Putamen (tissue), 1 donor: ENCODE measurements around the gene FAM124B.
A peak's percentile ranks its signal among the peaks of the same experiment; 100 is the strongest.

Source experiments
- DNase-seq: peaks from one replicate; pipeline ENCODE4 v3.0.0-alpha.2; 2016; ENCODE audit warnings: low spot score

FAM124B gene

DNA sequence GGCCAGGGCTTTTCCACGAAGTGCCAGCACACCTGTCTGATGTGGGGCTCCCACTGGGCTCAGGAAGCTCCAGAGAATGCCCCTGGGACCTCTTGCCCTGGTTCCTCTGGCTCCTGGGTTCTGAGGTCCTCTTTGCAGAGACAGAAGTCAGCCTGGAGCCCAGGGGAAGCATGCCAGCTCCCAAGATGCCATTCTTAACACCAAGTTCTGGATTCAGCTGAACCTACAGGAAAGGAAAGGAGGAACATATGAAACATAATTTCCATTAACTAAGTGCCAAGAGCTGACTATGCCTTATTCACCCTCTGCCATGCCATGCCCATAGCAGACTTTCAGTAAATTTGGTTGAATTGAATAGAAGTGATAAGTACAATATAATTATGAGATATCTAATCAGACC, 21.9 kb downstream of the FAM124B start:
- DNase-seq = no peak

DNA sequence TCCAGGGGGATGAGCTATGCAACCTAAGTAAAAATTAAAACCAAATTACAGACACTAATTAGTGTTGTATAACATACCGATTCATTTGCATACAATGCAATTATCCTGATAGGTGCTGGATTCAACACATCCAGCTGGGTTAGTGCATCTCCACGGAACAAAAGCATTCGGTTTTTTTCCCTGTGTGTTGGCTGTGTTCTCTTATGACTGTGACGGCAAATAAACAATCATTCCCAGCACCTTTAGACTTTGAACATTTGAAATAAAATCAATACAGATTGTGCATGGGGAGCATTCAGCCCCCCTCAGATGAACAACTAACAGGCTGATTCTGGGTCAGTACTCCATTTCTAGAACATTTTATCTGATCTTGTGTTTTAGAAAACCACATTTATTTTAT, 22.7 kb downstream of the FAM124B start:
- DNase-seq = no peak

DNA sequence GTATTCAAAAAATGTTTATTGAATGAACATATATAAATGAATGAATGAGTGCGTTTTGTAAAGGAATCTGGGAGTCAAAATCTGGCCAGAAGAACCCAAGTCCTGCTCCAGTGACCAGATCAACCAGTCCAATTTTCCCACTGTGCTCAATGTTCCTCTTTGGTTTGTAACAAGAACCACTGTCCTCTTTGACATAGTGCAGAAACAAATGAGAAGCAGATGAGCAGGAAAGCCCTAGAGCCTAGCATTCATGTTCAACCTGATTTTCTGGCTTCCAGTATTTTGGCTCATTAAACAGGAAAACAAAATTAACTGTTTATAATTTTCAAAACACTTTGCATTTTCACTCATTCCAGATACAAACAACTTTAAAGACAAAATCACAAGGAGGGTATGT, 23.2 kb downstream of the FAM124B start:
- DNase-seq = no peak

DNA sequence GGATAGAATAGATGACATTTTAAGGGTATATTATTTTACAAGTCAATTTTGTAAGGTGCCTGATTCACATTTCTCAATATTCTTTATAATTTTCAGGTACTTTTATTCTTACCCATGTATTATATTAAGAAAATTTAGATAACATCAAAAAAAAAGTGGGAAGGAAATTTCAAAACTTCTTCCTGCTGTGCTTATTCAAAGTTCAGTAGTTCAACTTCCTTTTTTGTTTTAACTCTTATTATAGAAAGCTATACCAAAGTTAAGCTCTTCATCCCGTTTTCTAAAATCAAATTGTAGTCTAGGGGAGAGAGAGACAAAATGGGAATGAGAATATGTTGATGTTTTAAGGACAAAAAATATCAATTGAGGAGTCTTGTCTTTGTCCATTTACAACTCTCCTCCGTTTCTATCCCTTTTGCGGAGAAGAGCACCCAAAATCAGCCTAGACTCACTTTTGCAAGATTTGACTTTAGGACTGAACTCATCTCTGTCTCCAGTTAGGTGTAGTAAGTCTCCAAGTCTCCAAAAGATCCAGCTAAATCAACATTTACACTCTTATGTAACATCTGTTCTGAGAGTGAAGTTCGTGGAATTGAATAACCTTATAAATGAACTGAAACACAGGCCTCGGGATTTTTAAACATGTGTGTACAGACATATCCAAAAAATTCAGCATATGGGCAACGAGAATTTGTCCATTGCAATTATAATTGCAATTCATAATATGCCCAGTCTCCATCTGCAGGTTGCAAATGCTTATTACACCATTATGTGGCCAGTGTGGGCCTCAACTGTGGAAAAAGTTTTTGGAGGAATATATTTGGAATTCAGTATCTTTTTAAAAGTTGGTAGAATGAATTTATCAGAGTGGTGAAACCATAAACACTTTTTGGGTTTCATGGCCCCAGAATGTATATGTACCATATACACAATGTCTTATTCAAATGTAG, 23.9 kb downstream of the FAM124B start:
- no peak for DNase-seq

DNA sequence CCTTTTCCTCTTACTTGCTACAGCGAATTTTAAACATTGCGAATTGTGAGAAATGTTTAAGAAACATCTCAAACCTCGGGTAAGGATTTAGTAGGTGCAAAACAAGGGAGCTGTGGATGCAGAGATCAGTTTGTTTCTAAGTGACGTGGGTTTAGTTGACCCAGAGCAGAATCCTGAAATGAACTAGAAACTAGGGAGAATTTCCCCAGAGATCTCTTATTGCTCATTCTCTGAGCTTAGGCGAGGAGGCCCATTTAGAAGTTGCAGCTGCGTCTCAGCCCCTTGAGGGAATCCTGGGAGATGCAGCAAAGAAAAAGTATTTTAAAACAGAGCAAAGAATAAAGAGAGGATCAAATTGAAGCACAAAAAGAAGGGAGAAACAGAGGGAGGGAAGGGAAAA, 29.3 kb downstream of the FAM124B start:
- no peak for DNase-seq

DNA sequence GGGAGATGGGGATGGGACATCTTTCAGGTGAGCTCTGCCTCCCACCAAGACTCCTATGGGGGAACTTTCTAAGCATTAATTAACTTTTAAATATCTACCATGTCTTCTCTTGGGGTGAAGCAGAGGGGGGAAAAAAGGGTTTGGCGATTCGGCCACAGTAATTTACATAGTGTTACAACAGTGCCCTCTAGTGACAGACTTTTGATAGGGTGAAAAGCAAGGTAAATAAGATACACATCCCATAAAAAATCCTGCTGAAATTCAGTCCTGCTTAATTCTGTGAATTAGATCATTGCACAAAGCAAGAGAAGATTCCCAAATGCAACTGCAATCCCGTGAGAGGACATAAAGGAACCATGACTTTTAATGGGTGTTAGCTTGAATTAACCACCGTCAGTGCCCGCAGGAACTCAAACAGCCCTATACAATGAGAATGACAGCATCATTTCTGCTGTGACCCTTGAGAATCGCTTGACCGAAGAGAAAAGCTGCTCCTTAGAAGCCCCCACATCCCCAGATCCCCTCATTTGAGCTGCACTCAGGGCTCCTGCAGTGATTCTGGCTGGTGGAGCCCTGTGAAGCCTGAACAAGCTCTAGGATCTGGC, 32.8 kb downstream of the FAM124B start:
- DNase-seq = no peak

DNA sequence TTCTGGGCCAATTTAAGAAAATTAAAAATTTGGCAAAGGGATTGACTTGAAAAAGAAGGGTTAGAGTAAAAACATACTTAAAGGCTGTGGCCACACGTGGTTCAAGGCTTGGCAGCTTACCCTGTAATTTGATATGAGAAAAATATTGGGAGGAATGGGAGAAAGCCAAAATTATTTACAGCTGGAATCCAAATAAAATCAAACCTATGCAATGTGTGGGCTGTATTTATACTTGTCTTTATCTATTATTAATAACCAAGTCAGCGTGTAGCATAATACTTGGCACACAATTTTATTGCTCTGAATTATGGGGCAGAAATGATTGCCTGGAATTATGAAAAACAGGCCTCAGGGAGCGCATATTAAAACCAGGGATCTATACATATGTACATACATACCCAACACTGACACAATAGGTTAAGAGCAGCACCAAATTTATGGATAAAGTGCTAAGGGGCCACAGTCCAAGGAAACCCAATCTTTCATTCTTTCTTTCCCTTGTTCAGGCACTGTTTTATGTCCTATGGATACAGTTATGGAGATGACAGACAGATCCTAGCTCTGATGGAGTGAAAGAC, 35.6 kb downstream of the FAM124B start:
- DNase-seq = no peak

DNA sequence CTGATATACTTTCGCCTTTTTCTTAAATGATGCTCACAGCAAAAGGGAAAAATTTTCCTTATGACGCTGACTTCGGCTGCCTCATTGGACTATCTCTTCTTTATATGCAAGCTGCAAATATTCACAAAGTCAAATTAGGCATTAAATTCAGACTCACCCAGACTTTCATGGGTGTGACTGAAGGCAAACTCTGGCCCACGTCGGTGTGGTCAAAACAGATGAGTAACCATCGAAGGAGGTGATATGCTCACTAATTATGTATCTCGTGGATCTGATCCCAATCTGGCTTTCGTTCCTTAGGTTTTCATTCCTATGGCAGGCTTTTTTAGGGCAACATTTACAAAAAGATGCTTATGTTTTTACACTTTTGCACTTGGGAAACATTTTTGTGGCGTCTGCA, 36.6 kb downstream of the FAM124B start:
- no peak for DNase-seq

DNA sequence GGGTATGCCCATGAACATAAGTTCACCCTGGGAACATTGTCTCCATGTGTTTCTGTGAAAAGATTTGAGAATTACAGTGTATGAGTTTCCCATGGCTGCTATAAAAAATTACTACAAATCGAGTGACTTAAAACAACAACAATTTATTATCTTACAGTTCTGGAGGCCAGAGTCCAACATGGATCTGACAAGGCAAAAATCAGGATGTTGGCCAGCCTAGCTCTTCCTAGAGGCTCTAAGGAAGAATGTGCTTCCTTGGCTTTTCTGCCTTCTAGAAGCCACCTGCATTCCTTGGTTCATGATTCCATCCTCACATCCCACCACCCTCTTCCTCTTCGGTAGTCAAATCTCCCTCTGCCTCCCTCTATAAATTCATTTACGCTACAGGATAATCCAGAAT, 38.6 kb downstream of the FAM124B start:
- DNase-seq = no peak

DNA sequence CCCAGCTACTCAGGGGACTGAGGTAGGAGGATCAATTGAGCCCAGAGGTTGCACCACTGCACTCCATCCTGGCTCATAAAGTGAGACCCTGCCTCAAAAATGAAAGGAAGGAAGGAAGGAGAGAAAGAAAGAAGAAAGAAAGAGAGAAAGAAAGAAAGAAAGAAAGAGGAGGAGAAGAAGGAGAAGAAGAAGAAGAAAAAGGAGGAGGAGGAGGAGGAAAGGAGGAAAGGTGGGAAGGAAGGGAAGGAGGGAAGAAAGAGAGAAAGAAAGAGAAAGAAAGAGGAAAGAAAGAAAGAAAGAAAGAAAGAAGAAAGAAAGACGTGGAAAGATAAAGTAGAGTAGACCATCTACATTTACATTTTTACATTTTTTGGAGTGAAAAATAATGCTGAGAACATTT, 39.8 kb downstream of the FAM124B start:
- no peak for DNase-seq

DNA sequence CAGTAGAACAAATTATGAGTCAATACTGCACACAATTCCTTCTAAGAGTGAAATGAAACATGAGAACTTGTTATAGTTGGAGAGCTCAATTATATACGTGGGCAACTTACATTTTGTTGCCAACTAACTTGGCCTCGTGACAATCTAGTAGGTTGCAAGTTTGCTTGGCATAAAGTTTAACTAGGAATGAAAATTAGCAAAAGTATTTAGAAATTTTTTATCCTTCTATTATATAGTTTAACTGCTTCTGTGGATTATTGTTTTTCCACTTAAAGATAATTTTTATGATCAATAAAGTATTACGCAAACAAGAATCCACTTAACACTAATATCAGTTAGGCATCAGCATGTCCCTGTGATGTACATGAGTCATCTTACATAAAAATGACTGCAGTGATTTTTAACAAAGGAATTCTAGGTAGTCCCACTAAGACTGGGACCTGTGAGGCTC, 41.1 kb downstream of the FAM124B start:
- peak; percentile 13 for DNase-seq

DNA sequence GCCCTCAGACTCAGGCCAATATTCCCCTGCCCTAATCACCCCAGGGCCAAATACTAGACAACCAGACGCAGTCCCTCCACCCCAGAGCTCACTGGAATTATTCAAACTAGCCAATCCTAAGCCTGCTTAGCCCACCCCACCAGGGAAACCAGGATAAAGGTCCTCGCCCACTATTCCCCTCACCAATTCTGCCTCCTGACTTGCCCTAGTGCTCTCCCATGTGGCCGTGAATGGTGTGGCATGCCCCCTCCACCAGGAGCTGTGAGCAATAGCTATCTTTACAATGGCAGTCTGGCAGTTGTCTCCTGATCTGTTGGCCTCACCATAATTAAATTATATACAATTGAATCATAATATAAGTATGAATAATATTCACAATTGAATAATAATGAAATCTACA, 42.3 kb downstream of the FAM124B start:
- no peak for DNase-seq

DNA sequence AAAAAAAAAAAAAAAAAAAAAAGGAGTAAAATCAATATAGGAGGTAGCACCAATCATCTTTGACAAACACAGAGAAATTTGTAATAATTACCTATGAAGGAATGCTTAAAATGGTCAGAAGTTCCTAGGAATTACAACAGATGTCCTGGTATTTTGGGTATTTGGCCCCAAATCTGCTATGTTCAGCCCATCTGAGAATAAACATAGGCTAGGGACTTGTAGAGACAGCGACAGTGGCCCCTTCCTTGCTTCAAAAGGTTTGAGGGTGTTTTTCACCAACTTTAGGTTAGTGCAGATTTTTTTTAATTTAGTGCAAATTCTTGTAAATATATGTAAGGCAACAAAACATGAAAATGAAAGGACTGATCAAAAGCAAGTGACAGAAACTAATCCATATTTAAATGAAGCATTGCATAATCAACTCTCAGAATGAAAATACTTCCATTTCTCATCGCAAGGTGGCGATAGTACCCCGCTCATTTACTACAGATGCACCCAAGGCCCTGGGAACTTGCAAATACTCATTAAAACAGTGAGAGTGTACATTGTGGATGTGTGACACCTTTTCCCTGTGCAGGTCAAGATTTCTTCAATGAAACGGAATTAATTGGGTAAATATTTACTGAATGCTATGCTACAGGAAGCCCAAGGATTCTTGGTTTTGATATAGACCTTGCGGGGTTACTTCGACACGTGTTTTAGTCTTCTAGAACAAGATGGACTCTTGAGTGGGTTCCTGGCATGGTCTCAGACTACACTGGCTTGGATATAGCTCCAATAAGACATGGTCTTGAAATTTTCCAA, 44.6 kb downstream of the FAM124B start:
- DNase-seq = peak; percentile 70

DNA sequence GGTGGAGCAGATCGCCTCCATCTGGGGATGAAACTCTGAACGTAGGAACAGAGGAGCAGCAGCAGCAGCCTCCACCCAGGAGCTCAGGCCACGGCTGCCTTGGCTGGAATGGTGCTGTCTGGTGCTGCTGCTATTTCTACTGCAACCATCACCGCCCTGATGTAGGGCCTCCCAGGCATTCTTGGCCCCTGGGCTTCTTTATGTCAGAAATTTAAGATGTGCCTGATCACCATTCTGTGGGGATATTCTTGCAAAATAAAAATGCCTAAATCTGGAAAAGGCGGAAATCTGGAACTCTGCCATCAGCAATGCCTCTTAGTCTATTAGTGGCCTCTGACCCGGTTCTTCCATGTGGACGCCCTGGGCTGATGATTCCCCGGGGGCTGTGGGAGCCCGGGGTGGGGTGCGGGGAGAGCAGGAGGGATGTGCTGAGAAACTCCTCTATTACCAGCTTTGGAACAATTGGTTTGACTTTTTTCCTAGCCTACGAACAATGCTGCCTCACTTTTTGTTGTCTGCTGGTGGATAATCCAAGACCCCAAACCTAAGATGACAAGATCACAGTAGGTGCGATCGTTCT, 47.2 kb downstream of the FAM124B start:
- no peak for DNase-seq

DNA sequence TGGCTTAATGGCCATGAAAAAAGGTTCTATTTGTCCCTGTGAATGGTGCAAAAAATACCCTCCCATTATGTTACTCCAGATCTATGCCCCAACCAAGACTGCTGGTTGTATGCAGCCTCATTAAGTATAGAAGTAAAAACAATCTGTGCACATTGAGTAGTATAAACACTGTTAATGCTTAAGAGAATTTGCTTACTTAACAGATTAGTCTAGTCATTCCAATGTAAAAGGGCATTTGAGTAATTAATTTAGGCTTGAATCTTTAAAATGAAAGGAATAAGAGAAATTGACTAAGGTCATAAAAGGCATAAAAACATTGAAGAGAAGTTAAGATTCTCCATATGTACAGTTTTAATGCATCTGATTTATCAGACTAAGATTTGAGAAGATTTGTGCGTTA, 51.2 kb downstream of the FAM124B start:
- no peak for DNase-seq

DNA sequence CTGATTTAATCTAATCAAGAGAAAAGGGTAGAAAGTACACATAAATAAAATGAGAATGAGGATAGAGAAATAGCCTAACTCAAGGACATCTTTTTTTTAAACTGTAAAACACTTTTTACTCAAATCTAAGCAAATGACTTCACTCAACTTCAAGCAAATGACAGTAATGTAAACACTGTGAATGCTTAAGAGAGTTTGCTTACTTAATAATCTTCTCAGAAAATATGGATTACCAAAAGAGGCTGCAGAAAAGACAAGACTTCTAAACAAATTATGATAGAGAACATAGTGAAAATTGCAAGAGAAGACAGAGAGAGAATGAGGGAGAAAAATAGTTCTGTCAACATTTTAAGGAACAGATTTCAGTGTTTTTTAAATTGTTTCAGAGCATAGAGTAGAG, 52.5 kb downstream of the FAM124B start:
- DNase-seq = no peak

DNA sequence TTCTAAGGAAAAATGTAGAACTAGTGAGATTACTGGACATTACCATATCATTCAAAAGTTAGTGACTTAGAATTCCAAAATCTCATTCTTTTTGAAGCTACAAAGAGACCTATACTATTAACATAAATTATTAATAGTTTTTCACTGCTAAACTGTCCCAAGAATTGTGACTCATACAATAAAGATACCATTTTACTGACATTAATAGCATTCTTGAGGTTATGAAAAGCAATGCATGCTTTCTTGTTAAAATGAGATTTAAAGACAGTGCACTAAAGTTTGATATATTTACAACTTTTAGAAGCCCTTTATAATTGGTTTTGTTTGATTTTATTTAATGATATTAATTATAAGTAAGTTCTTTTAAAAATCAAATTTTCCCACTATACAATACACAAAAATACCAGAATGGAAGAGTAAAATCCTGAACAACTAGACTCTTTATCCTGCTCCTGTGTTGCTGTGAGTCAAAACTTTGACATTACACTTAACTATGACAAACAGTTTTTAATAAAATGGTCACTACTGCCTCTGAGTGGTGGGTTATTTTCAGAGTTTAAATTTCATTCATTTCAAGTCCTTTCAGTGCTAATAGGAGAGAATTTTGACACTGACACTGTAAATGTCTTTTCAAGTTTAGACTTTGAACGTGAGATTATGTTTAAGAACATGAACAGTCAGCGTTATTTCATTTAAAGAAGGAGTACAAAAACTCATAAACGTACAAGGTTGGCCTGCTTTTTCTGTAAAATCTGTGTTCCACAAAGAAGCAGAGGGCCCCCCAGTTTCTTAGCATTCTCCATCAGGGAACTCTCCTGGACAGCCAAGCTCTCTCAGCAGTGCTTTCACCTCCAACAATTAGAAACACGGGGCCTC, 54.5 kb downstream of the FAM124B start:
- no peak for DNase-seq

DNA sequence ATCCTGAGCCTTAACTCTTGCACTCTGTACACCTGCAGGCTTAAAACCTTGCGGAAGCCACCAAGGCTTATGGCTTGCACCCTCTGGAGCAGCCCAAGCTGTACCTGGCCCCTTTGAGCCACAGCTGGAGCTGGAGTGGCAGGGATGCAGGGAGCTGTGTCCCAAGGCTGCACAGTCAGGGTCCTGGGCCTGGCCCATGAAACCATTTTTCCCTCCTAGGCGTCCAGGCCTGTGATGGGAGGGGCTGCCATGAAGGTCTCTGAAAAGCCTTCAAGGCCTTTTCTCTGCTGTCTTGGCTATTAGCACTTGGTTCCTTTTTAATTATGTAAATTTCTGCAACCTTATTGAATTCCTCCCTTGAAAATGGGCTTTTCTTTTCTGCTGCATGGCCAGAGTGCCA, 56.4 kb downstream of the FAM124B start:
- no peak for DNase-seq

DNA sequence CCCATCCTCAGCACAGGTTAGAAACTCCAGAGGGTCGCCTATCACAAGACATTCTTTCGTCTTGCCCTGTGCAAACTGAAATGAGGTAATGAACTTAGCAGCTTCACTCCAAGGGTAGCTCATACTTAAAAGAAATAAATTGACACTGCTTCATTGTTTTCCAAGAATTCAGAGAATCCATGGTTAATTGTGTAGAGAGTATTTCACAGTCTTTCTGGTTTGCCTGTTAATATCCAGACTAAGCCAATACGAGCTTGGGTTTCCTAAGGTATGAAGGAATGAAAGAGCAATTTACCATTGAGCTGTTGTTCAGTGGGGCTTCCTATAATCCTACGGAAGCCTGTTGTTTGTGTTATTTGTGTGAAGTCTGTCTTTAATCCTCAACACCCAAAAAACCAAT, 58.7 kb downstream of the FAM124B start:
- no peak for DNase-seq

DNA sequence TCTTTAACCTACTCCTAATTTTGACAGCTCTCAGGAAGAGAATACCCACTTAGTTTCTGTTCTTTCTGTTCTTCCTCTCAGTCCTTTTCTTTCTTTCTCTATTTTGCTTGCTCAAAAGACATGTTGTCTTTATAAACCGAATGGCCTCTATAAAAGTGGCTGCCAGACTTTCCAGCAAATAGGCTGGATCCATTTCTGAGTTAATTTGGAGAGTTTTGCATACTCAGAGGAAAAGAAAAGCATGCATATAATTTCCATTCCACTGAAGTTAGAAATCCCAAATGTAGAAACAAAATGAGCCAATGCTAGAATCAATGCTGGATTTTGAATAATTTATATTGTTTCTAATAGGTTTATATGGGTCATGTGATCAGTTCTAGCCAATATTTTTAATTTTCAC, 65.9 kb downstream of the FAM124B start:
- DNase-seq = no peak

DNA sequence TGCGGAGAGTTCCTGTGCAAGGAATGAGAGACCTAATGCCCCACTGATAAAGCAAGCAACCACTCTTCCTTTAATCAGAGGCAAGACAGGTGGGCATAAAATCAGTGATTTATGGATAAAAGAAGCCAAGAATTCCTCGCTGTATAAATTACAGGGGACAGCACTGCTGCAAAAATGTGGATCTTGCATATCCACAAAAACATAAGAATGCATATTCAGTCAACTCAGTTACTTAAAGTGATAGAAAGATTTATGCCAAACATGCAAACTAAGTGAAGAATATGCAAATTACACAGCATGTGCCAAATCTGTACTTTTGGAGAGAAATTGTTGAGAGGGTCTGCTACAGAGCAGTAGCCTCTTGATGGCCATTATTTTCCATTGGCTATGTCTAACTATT, 67.2 kb downstream of the FAM124B start:
- no peak for DNase-seq
